GM19397 (cell line): Measurements from ENCODE around the gene TIMM13.
"Not testable (repeated sequence)": the region's sequence is repeated elsewhere in the genome, so short reads cannot be mapped to it uniquely, and the experiment has no call there.

ENCODE experiments used
- ATAC-seq: cut with Tn5 transposase; IDR thresholded peaks from one replicate; pipeline ENCODE4 v1.9.1; 2021; ENCODE audit warnings: mild to moderate bottlenecking, moderate library complexity; ENCODE audit not compliant: unreplicated experiment

Gene TIMM13

GRCh38 chr19:2416321-2417097 lies 10.9 kb downstream of the TIMM13 start:
- no peak for ATAC-seq

GRCh38 chr19:2415973-2416319 lies 11.4 kb downstream of the TIMM13 start:
- ATAC-seq: no peak

- no peak for ATAC-seq
Measured at GRCh38 chr19:2415281-2415972, 12.0 kb downstream of the TIMM13 start.

- no peak for ATAC-seq
Measured at GRCh38 chr19:2413629-2414028, 13.8 kb downstream of the TIMM13 start.

GRCh38 chr19:2413159-2413558 lies 14.2 kb downstream of the TIMM13 start:
- ATAC-seq: no peak

GRCh38 chr19:2412449-2412848 lies 14.9 kb downstream of the TIMM13 start:
- no peak for ATAC-seq

- ATAC-seq: no peak
Measured at GRCh38 chr19:2411709-2412108, 15.7 kb downstream of the TIMM13 start.

GRCh38 chr19:2410023-2410422 lies 17.4 kb downstream of the TIMM13 start:
- ATAC-seq: no peak

GRCh38 chr19:2409352-2409912 lies 18.0 kb downstream of the TIMM13 start:
- ATAC-seq: no peak

GRCh38 chr19:2408247-2408646 lies 19.1 kb downstream of the TIMM13 start:
- no peak for ATAC-seq

GRCh38 chr19:2399582-2399981 lies 27.8 kb downstream of the TIMM13 start:
- ATAC-seq: no peak

- ATAC-seq: no peak
Measured at GRCh38 chr19:2398735-2399305, 28.6 kb downstream of the TIMM13 start.

GRCh38 chr19:2397173-2397572 lies 30.2 kb downstream of the TIMM13 start:
- ATAC-seq: not testable (repeated sequence)

GRCh38 chr19:2395293-2395829 lies 32.0 kb downstream of the TIMM13 start:
- not testable (repeated sequence) for ATAC-seq

- ATAC-seq: no peak
Measured at GRCh38 chr19:2394442-2395292, 32.7 kb downstream of the TIMM13 start.

GRCh38 chr19:2394054-2394441 lies 33.3 kb downstream of the TIMM13 start:
- ATAC-seq: no peak

- not testable (repeated sequence) for ATAC-seq
Measured at GRCh38 chr19:2392899-2393298, 34.5 kb downstream of the TIMM13 start.

- ATAC-seq: no peak
Measured at GRCh38 chr19:2392366-2392765, 35.0 kb downstream of the TIMM13 start.

GRCh38 chr19:2391118-2391725 lies 36.2 kb downstream of the TIMM13 start:
- no peak for ATAC-seq

- ATAC-seq: no peak
Measured at GRCh38 chr19:2389594-2389993, 37.8 kb downstream of the TIMM13 start.
